ENCODE results near the gene SLC9A3. TPM values are rescaled to one million over a fixed set of nuclear protein-coding genes. Genes with fewer than 3 reads are reported as not detected.
"Not testable (repeated sequence)": the region's sequence is repeated elsewhere in the genome, so short reads cannot be mapped to it uniquely, and the experiment has no call there.

Gene SLC9A3
- total RNA-seq, 1 experiment from 2014 or later: 1.8 TPM

DNA sequence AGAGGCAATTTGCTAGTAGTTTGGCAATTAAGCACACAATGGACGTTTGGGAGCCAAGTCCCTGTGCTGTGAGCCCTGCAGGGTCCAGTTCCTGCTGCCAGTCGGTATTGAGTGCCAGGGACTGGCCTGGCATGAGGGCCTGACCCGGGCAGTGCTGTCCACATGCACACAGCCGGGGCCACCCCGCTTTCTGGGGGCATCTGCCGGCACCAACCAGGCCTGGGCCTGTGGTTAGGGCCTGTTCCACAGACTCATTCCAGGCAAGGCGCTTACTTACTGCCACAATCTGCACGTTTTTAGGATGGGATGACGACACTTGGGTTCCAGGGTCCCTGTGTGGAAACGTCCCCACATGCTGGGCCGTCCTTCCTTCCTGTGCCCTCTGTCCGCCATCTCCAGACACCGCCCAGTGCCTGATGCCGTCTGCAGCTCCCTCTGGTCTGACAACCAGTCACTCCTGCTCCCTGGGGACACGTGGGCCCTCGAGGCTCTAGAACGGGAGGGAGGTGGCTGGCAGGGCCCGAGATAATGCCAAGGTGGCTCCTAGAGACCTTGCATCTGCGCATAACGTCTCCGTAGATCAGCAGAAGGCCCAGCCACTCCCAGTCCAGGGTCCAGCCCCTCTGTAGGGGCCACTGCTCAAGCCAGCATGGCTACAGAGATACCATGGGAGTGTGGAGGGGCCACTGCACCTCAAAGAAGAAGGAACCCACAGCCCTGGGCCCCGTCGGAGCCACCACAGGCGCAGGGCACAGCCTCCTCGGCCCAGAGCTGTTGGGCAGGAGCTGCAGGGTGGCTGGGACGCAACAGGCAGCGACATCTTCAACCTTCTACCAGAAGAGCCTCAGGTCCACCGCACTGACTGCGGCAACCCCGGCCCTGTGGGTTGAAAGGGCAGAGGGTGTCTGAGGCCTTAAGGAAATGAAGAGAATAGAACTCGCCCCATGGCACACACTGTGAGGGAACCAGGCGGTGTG is 24.7 kb downstream of the SLC9A3 start:
- DNase-seq (ENCODE audit: low read depth): no peak
- in situ Hi-C loops (cut with HindIII; ENCODE audit: low pct_unique_long_range_greater_than_20kb, low sequenced_read_pairs): no loop called here

DNA sequence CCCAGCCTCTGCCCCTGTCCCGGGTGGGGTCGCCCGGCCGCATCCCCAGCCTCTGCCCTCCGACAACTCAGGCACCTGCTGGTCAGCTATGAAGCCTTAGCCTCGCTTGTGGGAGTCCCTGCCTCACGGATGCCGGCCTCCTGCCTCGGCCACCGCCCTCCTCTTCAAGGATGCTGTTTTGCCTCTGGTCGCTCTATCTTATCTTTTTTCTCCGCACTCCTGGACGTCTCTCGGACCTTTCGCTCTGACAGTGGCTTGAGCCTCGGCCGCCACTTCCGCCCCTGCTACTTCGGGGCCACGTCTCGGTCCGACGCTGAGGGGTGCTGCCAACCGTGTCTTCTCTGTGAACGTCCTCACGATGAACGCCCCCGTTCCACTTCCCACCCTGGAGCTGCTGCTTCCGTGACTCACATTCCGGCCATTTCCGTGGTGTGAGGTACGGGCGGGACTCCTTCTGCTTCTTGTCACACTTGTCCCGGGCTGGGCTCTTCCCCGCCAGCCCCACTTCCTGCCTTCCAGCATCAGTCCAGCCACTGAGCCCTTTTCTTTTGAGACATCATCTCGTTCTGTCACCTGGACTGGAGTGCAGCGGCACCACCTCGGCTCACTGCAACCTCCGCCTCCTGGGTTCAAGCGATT is 26.3 kb downstream of the SLC9A3 start:
- in situ Hi-C loops (cut with HindIII; ENCODE audit: low pct_unique_long_range_greater_than_20kb, low sequenced_read_pairs): no loop called here
- DNase-seq (ENCODE audit: low read depth): no peak

DNA sequence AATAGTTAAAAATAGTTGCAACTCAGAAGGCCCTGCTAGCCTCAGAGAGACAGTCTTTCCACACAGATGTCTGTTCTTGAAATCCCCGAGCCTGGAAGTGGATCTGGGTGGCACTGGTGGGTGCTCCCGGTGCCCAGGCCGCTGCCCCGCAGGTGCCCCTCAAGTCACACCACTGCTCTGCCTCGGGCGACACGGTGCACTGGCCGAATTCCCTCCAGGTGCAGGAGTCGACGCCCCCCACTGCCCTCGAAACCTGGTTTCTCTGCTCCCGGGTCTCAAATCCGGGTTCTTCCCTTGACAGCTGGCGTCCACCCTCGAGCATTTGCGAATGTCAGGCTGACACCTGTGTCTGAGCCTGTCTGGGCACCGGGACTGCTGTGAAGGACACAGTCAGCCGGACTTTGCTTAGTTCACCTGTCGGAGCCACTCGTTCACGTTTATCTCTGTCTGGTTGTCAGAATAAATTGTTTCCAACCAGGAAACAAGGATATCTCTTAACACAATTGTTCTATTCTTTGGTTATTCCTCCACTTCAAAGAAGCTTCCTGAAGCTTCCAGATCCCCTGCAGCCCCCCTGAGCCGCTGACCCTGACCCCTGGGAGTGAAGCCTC is 27.1 kb downstream of the SLC9A3 start:
- in situ Hi-C loops (cut with HindIII; ENCODE audit: low pct_unique_long_range_greater_than_20kb, low sequenced_read_pairs): no loop called here
- DNase-seq (ENCODE audit: low read depth): no peak

DNA sequence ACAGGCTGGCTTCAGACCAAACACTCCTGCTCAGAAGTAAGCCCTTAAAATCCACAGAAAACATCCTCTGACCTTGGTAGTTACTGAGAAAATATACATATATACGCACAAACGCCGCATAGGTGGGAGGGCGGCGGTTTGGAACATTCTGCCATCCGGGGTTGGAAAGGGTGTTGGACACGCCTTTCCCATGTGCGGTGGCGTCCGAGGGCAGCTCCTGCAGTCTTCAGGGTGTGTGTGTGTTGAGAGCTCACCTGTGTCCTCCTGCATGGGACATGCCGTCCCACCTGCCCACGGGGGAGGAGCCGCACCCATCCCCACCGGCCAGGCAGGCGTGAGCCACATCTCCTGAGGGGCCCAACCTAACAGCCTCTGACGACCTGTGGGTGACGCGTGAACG is 28.2 kb downstream of the SLC9A3 start:
- in situ Hi-C loops (cut with HindIII; ENCODE audit: low pct_unique_long_range_greater_than_20kb, low sequenced_read_pairs): no loop called here
- DNase-seq (ENCODE audit: low read depth): no peak

DNA sequence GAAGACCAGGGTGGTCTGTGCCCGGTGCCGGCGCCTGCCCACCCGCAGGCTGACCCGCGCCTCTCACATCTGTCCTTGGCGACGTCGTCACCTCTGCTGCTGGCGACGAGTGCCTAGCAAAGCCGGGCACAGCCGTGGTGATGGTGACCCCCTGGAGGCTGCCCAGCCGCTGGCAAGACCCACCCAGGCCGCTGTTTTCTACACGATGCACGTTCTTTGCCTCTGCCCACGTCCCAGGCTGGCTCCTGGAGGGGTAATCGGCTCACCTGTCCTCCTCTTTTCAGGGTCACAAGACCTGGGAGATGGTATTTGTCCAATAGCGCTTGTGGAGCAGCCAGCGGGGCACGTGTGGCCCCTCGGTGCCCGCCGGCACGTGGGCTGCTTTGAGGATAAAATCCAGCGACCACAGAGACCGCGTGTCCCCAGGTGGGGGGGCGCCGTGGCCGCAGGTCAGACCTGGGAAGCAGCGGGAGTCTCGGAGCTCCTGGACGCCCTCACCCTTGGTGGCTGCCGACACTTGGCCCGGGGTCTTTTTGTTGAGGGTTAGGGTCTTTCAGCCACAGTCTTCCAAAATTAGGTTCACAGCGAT is 29.5 kb downstream of the SLC9A3 start:
- no peak for DNase-seq (ENCODE audit: low read depth)
- in situ Hi-C loops (cut with HindIII; ENCODE audit: low pct_unique_long_range_greater_than_20kb, low sequenced_read_pairs): no loop called here

DNA sequence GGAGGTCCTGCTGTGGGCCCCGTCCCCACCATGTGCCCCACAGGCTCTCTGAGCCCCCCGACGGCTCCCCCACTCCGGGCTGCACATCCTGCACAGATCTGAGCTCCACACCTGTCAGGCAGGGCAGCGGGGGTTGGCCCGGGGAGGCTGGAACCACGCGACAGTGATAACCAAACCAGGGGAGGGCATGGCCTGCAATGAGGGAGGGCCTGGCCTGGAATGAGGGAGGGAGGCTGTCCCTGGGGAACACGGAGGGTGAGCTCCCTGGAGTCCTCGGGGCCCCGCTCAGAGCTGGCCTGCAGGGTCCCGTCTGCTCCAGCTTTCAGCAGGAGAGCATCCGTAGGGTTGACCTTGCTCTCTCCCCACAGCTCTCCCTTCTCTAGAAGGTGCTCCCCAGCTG is 30.5 kb downstream of the SLC9A3 start:
- DNase-seq (ENCODE audit: low read depth): no peak
- in situ Hi-C loops (cut with HindIII; ENCODE audit: low pct_unique_long_range_greater_than_20kb, low sequenced_read_pairs): no loop called here

DNA sequence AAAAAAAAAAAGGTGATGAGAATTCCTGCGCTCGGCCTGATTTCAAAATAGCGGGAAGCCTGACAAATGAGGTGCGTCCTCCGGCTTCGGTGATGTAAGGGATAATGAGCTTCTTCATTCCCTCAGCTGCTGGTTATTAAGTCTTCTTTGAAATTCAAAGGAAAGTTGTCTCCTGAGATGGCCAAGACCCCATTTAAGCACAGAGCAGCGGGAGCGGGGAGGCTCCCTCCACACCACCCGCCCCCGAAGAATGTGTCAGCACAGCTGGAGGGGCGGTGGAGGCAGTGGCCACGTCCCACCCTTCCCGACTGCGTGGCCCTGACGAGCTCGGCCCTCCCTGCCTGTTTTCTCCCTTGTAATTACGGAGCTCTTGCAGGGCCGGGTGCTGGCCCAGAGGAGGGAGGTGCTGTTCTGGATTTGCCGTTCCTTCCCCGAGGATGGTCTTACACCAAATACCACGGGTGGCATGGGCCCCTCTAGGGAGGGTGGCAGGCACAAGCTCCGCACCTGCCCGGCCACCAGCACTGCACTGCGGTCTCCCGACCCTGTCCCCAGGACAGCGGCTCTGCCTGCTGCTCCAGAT is 31.0 kb downstream of the SLC9A3 start:
- no peak for DNase-seq (ENCODE audit: low read depth)
- in situ Hi-C loops (cut with HindIII; ENCODE audit: low pct_unique_long_range_greater_than_20kb, low sequenced_read_pairs): no loop called here

DNA sequence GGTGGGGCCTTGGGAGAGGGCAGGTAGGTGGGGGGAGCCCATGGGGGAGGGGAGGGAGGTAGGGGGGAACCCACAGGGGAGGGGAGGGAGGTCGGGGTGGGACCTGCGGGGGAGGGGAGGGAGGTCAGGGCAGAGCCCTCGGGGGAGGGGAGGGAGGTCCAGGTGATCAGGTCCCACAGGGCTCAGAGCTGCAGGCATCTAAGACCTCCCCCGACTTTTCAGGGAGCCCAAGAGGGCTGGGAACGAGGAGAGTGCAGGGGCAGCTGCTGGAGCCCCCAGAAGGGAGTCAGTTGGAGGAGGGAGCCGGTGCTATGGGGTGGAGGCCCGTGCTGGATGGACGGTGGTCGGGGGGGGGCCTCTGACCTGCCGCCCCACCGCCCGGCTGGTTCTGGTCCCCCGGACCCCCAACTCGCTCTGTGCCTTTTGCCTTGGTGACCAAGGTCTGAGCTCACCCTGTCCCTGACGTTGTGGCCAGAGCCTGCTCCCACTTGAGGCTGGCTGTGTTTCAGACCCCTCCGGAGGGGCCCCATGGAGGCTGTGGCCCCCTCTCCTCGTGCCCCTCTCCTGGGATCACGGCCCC is 31.8 kb downstream of the SLC9A3 start:
- in situ Hi-C loops (cut with HindIII; ENCODE audit: low pct_unique_long_range_greater_than_20kb, low sequenced_read_pairs): no loop called here
- DNase-seq (ENCODE audit: low read depth): no peak

DNA sequence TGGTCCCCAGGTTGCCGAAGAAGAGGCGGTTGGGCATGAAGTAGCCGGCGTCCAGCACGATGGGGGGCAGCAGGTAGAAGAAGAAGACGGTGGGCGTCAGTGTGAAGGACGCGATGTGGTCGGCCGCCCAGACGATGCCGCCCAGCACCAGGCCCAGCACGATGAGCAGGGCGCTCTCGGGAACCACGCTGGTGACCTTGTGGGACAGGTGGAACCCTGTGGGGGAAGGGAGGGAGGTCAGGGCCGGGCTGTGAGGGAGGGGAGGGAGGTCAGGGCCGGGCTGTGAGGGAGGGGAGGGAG is 32.4 kb downstream of the SLC9A3 start:
- DNase-seq (ENCODE audit: low read depth): no peak
- in situ Hi-C loops (cut with HindIII; ENCODE audit: low pct_unique_long_range_greater_than_20kb, low sequenced_read_pairs): no loop called here

DNA sequence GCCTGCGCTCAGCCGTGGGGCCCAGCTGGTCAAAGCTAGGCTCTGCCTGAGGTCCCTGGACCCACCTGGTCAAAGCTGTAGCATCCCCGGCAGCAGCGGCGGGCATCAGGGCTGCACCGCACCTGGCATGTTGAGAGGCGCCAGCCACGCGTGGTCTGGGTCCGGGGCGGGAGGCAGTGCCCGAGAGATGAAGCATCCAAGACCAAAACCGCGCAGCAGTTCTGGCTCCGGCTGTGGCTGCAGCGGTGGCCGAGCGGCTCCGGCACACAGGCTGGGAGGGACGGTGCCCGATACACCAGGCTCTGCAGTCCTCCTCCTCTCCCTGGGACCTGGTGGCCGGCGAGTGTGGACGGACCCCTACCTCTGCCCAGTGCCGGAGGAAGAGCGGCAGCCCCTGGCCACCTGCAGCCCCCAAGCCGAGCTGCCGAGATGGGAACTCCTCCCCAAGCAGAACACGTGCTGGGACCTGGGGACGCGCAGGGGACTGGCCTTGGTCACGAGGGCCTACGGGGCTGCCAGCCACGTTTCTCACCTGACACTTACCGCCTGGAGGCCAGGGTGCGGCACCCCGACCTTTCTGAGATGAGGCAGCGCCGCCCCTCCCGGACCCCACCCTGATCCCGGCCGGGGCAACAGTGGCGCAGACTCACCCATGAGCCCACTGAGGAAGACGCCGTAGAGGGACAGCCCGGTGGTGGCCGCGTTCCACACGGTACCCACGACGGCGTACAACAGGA is 33.0 kb downstream of the SLC9A3 start:
- in situ Hi-C loops (cut with HindIII; ENCODE audit: low pct_unique_long_range_greater_than_20kb, low sequenced_read_pairs): no loop called here
- no peak for DNase-seq (ENCODE audit: low read depth)

DNA sequence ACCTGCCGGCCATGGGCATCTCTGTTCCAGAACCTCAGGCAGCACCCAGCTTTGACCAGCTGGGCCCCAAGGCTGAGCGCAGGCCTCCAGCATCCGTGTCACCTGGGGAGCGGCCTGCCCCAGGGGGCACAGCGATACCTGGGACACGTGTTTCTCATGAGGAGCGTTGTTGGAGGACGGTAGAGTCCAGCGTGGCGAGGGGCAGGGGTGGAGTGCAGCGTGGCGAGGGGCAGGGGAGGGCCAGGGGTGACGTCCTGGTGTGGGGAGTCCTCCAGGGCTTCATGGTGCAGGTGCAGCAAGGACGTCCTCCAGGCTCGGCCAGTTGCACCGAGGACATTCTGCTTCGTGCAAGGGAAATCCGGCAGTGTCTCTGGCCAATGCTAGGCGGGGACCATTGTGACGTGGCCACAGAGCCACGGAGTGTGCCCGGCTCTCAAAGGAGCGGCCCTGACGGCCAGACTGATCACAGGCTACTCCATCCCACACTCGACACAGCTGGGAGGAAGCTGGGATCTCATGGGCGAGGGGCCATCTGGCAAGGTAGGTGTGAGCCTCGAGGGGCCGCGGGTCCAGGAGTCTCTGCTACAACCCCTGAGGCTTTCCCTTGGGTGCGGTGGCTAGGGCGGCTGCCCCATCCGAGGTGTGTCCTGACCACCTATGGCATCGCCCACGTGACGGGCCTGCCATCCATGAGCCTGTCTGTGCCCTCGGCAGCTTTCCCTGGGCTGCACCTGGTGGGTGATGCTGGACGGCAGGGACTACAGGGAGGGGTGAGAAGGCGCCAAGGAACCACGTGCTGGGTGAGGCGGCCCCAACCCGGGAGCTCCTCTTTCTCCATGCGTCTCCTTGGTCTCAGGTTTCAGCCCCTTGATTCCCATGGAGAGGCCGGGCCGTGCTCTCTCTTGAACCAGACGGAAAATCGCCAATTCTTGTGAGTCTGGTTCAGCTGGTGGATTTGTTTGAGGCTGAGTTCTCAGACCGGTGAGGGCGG is 33.8 kb downstream of the SLC9A3 start:
- in situ Hi-C loops (cut with HindIII; ENCODE audit: low pct_unique_long_range_greater_than_20kb, low sequenced_read_pairs): no loop called here
- DNase-seq (ENCODE audit: low read depth): no peak

DNA sequence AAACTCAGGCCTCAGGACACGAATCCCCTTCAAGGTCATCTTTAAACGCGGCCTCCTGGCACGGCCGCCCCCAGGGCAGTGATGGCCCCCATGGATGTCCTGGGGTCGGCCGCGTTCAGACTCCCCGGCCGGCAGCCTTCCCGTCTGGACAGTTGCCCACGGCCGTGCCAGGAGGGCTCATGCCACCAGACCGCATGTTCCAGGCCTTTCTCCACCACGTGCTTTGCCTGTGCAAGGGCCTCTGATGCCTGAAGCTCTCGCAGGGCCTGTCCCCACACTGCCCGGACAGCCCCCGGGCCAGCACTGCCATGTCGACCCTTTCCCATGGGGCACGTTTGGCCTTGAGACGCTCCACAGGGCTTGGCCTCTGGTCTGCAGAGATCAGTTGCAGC is 34.6 kb downstream of the SLC9A3 start:
- DNase-seq (ENCODE audit: low read depth): no peak

DNA sequence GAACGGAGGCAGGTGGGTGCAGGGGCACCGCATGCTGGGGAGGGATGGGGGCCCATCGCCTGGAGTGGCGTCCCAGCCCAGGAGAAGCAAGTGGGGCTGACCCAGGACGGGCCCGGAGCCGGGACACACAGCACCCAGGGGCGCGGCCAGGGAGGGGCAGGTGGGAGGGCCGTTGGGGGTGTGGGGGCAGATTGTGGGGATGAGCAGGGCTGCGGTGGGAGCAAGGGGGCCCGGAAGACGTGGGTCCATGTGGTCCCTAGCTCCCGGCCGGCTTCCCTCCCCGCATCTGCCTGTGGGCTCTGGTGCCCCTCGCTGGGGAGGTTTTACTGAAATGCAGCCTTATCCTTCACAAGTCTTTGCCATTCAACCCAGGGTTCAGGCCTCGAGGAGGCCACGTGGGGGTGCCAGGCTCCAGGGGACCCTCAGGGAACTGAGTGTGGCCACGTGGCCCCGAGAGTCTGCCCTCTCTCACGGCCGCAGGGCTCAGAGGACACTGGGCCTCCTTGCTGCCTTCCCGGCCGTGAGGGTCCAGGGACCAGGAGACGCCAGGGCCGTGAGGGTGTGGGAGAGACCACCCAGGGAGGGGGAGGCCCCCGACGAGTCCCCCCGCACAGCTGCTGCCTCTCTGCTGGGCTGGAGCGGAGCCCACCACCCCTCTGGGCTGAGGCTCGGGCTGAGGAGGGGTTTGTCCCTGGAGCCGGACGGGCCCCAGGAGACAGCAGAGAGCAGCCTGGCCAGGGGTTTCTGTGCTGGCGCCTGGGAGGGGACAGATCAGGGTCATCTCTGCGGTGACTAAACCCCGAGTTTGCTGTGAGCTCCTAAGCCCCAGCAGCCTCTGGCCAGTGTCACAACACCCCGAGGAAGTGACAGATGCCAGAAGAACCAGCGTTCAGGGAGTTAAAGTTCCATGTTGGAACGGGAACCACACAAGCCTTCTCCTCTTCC is 35.2 kb downstream of the SLC9A3 start:
- DNase-seq (ENCODE audit: low read depth): no peak
- in situ Hi-C loops (cut with HindIII; ENCODE audit: low pct_unique_long_range_greater_than_20kb, low sequenced_read_pairs): no loop called here

More for the DNA sequence above, 34.6 kb downstream of the SLC9A3 start:
- in situ Hi-C loops (cut with HindIII; ENCODE audit: low pct_unique_long_range_greater_than_20kb, low sequenced_read_pairs): no loop called here

DNA sequence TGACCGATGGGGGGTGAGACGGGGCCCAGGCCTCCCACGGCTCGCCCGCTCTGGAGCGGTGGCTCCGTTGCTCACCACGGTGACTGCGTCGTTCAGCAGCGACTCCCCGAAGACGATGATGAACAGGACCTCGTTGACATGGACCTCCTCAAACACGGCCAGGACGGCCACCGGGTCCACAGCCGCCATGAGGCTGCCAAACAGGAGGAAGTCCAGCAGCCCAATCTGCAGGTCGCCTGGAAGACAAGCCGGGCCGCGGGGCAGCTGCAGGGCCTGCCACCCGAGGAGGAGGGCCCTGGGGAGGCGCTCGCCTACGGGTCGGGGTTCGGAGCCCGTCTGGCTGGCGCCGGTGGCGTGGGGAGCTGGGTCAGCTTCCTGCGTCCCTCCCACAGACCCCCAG is 36.0 kb downstream of the SLC9A3 start:
- in situ Hi-C loops (cut with HindIII; ENCODE audit: low pct_unique_long_range_greater_than_20kb, low sequenced_read_pairs): no loop called here
- no peak for DNase-seq (ENCODE audit: low read depth)

DNA sequence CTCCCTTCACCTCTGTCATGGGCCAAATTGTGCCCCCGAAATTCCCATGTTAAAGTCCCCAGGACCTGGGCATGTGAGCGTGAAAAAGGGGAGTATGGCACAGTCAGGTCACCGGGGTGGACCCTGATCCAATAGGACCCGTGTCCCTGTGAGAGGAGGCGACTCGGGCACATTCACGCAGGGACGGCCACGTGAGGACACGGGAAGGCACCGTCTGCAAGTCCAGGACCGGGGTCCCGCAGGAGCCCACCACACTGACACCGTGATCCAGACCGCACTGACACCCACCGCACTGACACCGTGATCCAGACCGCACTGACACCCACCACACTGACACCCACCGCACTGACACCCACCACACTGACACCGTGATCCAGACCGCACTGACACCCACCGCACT is 37.7 kb downstream of the SLC9A3 start:
- DNase-seq (ENCODE audit: low read depth); in situ Hi-C loops (cut with HindIII; ENCODE audit: low pct_unique_long_range_greater_than_20kb, low sequenced_read_pairs): not testable (repeated sequence)
